ENCODE results near the gene IKBIP. TPM values are rescaled to one million over a fixed set of nuclear protein-coding genes. Genes with fewer than 3 reads are reported as not detected.

Gene IKBIP, protein sequence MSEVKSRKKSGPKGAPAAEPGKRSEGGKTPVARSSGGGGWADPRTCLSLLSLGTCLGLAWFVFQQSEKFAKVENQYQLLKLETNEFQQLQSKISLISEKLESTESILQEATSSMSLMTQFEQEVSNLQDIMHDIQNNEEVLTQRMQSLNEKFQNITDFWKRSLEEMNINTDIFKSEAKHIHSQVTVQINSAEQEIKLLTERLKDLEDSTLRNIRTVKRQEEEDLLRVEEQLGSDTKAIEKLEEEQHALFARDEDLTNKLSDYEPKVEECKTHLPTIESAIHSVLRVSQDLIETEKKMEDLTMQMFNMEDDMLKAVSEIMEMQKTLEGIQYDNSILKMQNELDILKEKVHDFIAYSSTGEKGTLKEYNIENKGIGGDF
- total RNA-seq (ENCODE audit: low replicate concordance): 13.6 and 60.7 TPM in 2 replicates

DNA sequence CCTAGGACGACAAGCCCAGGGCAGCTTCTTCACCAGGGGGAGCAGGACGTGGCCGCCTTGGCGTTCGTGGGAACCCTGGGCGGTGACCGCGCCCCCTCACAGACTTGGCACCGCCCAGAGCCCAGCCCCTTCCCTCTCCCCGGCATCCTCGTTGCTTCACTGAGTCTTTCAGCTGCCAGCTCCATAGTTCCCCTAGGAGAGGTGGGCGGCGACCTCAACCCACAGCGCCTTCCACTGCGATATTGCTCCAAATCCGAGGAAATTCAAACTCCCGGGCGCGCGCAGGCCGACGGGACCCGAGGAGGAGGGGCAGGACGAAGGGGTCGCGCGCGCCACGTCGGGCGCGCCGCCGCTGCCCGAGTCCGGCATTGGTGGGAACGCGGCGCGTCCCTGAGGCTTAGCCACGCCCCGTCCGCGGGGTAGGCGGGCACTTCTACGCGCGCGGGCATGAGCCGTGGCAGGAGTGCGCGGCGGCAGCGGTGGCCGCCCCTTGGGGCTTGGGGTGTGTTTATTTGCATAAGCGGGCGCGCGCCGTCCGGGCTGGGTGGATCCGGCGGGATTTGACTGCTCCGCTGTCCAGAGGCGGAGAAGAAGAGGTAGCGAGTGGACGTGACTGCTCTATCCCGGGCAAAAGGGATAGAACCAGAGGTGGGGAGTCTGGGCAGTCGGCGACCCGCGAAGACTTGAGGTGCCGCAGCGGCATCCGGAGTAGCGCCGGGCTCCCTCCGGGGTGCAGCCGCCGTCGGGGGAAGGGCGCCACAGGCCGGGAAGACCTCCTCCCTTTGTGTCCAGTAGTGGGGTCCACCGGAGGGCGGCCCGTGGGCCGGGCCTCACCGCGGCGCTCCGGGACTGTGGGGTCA lies at the start of gene IKBIP, which contains the start of gene APAF1:
Gene IKBIP, minus strand, starts transcription at position 77 of the 860 bp plus-strand sequence. CDS start 87 bp downstream, outside the sequence.
Gene APAF1, plus strand, starts transcription at position 579 of the 860 bp plus-strand sequence. CDS start 3,070 bp downstream, outside the sequence.

DNA sequence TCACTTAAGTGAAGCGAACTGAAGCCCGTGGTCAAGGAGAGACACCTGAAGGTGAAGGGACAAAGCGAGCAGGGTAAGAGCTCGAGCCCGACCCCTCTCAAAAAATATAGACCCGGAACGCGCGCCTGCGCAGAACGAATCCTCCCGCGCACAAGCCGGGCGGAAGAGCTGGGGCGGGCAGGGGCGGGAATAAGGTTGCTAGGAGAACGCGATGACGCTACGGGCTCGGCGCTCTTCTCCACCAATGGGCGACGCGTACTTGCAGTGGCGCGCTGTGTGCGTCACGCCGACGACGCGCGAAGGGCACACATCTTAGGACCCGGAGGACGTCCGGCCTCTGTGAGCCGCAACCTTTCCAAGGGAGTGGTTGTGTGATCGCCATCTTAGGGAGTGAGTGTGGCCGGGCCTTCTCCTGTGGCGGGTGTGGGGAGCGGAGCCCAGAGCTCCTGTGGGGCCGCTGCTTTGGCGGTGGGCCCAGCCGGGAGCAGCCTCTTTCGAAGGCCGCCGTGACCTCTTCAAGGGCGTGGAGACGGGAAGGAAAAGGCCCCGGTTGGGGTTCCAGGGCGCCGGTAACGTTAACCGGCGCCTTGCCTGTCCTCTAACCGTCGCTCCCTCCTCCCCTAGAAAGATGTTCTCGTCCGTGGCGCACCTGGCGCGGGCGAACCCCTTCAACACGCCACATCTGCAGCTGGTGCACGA lies 51.1 kb downstream of the IKBIP start, which contains the start of gene SLC25A3:
Gene SLC25A3, plus strand, starts transcription at position 336 of the 699 bp plus-strand sequence. Its CDS starts 293 bp downstream, at position 629.

Other genes with a start within 250 kb of the IKBIP start
- gene TMPO, start 129.2 kb downstream of the IKBIP start, total RNA-seq (ENCODE audit: low replicate concordance): 8.0 and 42.0 TPM in 2 replicates
- 690 and 740 TPM in 2 replicates for gene SLC25A3, start 51.1 kb downstream of the IKBIP start, total RNA-seq (ENCODE audit: low replicate concordance)
- 11.5 and 23.2 TPM in 2 replicates for gene APAF1, start 502 bp upstream of the IKBIP start, total RNA-seq (ENCODE audit: low replicate concordance)